ENCODE results near the gene UVSSA. TPM values are rescaled to one million over a fixed set of nuclear protein-coding genes. Genes with fewer than 3 reads are reported as not detected.

Gene UVSSA
- total RNA-seq, 1 donor from 2014 or later = 25.5 TPM

- no peaks in the 10 kb centered on the region for H3K36me3 ChIP-seq
- intact Hi-C loops (cut with DNase I) = no loop called here
Observed at GRCh38 chr4:1359144-1359501, 12.1 kb downstream of the UVSSA start.

GRCh38 chr4:1359976-1360375, 13.0 kb downstream of the UVSSA start:
- Histone ChIP-seq H3K4me3 (no peak overlapping the region), H3K4me1 (no peaks in the 10 kb centered on the region), H3K27ac (no peak overlapping the region), H3K36me3 (no peaks in the 10 kb centered on the region), H3K27me3 (no peaks in the 10 kb centered on the region), H3K9me3 (no peaks in the 10 kb centered on the region)
- intact Hi-C loops (cut with DNase I) = no loop called here
- DNase-seq (ENCODE audit: extremely low spot score in 2 of 2) = no peak
- no peak for TF ChIP-seq POLR2A (IDR thresholded peaks at IDR 0.05)
- TF ChIP-seq POLR2AphosphoS5 (IDR thresholded peaks at IDR 0.05; ENCODE audit: insufficient read depth in 1 of 2, low read depth in 1 of 2) = no peak
- TF ChIP-seq, protein P1, sequence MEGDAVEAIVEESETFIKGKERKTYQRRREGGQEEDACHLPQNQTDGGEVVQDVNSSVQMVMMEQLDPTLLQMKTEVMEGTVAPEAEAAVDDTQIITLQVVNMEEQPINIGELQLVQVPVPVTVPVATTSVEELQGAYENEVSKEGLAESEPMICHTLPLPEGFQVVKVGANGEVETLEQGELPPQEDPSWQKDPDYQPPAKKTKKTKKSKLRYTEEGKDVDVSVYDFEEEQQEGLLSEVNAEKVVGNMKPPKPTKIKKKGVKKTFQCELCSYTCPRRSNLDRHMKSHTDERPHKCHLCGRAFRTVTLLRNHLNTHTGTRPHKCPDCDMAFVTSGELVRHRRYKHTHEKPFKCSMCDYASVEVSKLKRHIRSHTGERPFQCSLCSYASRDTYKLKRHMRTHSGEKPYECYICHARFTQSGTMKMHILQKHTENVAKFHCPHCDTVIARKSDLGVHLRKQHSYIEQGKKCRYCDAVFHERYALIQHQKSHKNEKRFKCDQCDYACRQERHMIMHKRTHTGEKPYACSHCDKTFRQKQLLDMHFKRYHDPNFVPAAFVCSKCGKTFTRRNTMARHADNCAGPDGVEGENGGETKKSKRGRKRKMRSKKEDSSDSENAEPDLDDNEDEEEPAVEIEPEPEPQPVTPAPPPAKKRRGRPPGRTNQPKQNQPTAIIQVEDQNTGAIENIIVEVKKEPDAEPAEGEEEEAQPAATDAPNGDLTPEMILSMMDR (IDR thresholded peaks at IDR 0.05) = no peak

More at GRCh38 chr4:1359144-1359501, 12.1 kb downstream of the UVSSA start:
- Histone ChIP-seq H3K4me3 (no peak overlapping the region), H3K27ac (no peak overlapping the region), H3K9me3 (no peaks in the 10 kb centered on the region), H3K4me1 (no peaks in the 10 kb centered on the region), H3K27me3 (no peaks in the 10 kb centered on the region)
- TF ChIP-seq POLR2A (IDR thresholded peaks at IDR 0.05) (no peak), POLR2AphosphoS5 (IDR thresholded peaks at IDR 0.05; ENCODE audit: insufficient read depth in 1 of 2, low read depth in 1 of 2) (no peak)
- TF ChIP-seq, protein P1 (IDR thresholded peaks at IDR 0.05) = no peak
- no peak for DNase-seq (ENCODE audit: extremely low spot score in 2 of 2)

DNA sequence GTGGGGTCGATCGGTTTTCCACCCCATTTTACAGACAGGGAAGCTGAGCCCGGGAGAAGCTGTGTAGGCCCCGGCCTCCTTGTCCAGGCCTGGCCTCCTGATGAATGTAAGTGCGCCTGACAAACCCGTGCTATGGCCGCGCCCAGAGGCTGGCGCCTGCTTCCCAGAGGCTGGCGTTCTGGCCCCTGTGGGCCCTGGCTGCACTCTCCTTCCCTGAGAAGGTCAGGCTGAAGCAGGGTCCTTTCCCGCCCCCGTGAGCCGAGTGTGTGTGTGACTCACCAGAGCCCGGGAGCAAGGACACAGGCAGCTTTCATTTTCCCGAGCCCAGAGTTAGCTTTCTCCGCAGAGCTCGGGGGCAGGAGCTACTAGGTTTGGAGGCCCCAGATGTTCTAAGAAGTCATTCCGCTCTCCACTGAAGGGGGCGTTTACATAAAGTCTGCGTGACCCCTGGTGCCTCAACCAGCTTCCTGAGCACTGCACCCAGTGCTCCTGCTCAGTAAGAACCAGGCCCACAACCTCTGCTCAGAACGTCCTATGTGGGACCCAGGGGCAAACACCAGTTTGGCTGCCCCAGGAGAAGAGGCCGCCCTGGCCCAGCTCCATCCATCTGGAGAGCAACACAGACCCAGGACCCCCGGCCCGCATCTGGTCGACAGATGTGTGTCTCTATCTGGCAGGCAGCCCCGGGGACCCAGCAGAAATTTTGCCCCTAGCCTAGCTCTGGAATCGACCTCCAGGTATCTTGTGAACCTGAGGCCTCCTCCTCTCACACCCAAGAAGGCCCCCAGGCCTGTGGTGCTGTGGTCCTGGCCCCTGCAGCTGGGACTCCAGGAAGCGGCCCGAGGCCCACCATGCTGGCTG, 13.6 kb downstream of the UVSSA start:
- TF ChIP-seq, protein P1 (IDR thresholded peaks at IDR 0.05) = no peak
- TF ChIP-seq POLR2AphosphoS5 (IDR thresholded peaks at IDR 0.05; ENCODE audit: insufficient read depth in 1 of 2, low read depth in 1 of 2) (no peak), POLR2A (IDR thresholded peaks at IDR 0.05) (no peak)
- H3K4me1 ChIP-seq = no peaks in the 10 kb centered on the region
- no peaks in the 10 kb centered on the region for H3K36me3 ChIP-seq
- intact Hi-C loops (cut with DNase I) = no loop called here
- DNase-seq (ENCODE audit: extremely low spot score in 2 of 2) = no peak
- no peak overlapping the region for H3K27ac ChIP-seq
- no peaks in the 10 kb centered on the region for H3K9me3 ChIP-seq
- no peaks in the 10 kb centered on the region for H3K27me3 ChIP-seq
- H3K4me3 ChIP-seq = no peak overlapping the region

- Histone ChIP-seq H3K4me3 (no peak overlapping the region), H3K27ac (no peak overlapping the region), H3K27me3 (no peaks in the 10 kb centered on the region), H3K4me1 (no peaks in the 10 kb centered on the region), H3K9me3 (no peaks in the 10 kb centered on the region), H3K36me3 (no peaks in the 10 kb centered on the region)
- intact Hi-C loops (cut with DNase I) = no loop called here
- TF ChIP-seq POLR2A (IDR thresholded peaks at IDR 0.05) = no peak
- TF ChIP-seq, protein P1 (IDR thresholded peaks at IDR 0.05) = no peak
- no peak for TF ChIP-seq POLR2AphosphoS5 (IDR thresholded peaks at IDR 0.05; ENCODE audit: insufficient read depth in 1 of 2, low read depth in 1 of 2)
- no peak for DNase-seq (ENCODE audit: extremely low spot score in 2 of 2)
Observed at GRCh38 chr4:1361431-1361830, 14.4 kb downstream of the UVSSA start.

DNA sequence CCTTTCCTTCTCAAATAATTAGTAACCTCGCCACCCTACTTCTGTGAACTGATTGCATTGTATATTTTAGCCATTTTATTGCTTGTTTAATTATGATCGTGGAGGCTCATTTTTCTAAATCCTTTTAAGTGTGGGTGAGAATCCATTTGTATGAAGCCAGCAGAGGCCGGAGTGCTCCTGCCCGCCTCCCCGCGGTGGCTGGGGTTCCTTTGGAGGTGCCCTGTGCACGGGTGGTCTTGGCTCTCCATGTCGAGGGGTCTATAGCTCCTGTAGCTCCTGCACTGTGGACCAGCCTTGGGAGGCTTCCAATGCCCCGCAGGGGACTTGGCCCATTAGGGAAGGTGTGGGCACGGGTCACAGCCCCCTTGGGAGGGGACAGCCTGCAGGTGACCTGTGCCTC, 15.0 kb downstream of the UVSSA start:
- Histone ChIP-seq H3K4me3 (no peak overlapping the region), H3K27ac (no peak overlapping the region), H3K27me3 (no peaks in the 10 kb centered on the region), H3K36me3 (no peaks in the 10 kb centered on the region), H3K4me1 (no peaks in the 10 kb centered on the region), H3K9me3 (no peaks in the 10 kb centered on the region)
- intact Hi-C loops (cut with DNase I) = no loop called here
- no peak for DNase-seq (ENCODE audit: extremely low spot score in 2 of 2)
- TF ChIP-seq, protein P1 (IDR thresholded peaks at IDR 0.05) = no peak
- TF ChIP-seq POLR2A (IDR thresholded peaks at IDR 0.05) (no peak), POLR2AphosphoS5 (IDR thresholded peaks at IDR 0.05; ENCODE audit: insufficient read depth in 1 of 2, low read depth in 1 of 2) (no peak)

Data from vagina (tissue), 2 donors.